Stimulated activated CD8-positive, alpha-beta memory T cell treated with anti-CD3 and anti-CD28 coated beads, Interleukin-15, amount 100 ng/mL, for 1 hour (primary cell): ENCODE results near the gene CLDN3.
A peak's percentile ranks its signal among the peaks of the same experiment; 100 is the strongest.
"Not testable (repeated sequence)": the region's sequence is repeated elsewhere in the genome, so short reads cannot be mapped to it uniquely, and the experiment has no call there.

Experiments used
- DNase-seq: peaks from one replicate; pipeline ENCODE4 v3.0.0-alpha.2; 2020; ENCODE audit warnings: low read depth

Gene CLDN3

GRCh38 chr7:73736885-73737284 is 33.2 kb downstream of the CLDN3 start:
- DNase-seq, result no peak

GRCh38 chr7:73735528-73735905 is 34.6 kb downstream of the CLDN3 start:
- no peak for DNase-seq

GRCh38 chr7:73734619-73735527 is 35.2 kb downstream of the CLDN3 start:
- peak; percentile 74 for DNase-seq

GRCh38 chr7:73732397-73732796 is 37.7 kb downstream of the CLDN3 start:
- DNase-seq, result no peak

- DNase-seq, result no peak
Measured at GRCh38 chr7:73730485-73730884, 39.6 kb downstream of the CLDN3 start.

- DNase-seq, result no peak
Measured at GRCh38 chr7:73728551-73728950, 41.5 kb downstream of the CLDN3 start.

- no peak for DNase-seq
Measured at GRCh38 chr7:73727952-73728351, 42.1 kb downstream of the CLDN3 start.

GRCh38 chr7:73726083-73726466 is 44.0 kb downstream of the CLDN3 start:
- no peak for DNase-seq

GRCh38 chr7:73723813-73724212 is 46.3 kb downstream of the CLDN3 start:
- no peak for DNase-seq

GRCh38 chr7:73722785-73723184 is 47.3 kb downstream of the CLDN3 start:
- no peak for DNase-seq

- not testable (repeated sequence) for DNase-seq
Measured at GRCh38 chr7:73722182-73722581, 47.9 kb downstream of the CLDN3 start.

GRCh38 chr7:73721377-73721817 is 48.7 kb downstream of the CLDN3 start:
- no peak for DNase-seq

- DNase-seq, result not testable (repeated sequence)
Measured at GRCh38 chr7:73720443-73720842, 49.6 kb downstream of the CLDN3 start.

GRCh38 chr7:73719806-73720169 is 50.3 kb downstream of the CLDN3 start:
- no peak for DNase-seq
